BE2C (cell line): ENCODE measurements around the gene SLC16A9.

Source experiments
- DNase-seq: peaks from one replicate; pipeline ENCODE4 v3.0.0-alpha.2; 2020
- H3K27me3 ChIP-seq: fragments of 250-450 bp; sonication (Bioruptor Pico); 2 replicates; pipeline ENCODE4 v1.5.1; 2020; ENCODE audit warnings: mild to moderate bottlenecking
- H3K36me3 ChIP-seq: fragments of 250-450 bp; sonication (Bioruptor Pico); 2 replicates; pipeline ENCODE4 v1.5.1; 2020; ENCODE audit warnings: mild to moderate bottlenecking
- H3K4me1 ChIP-seq: fragments of 250-450 bp; sonication (Bioruptor Pico); 2 replicates; pipeline ENCODE4 v1.5.1; 2020
- H3K4me3 ChIP-seq: 2 replicates; pipeline ENCODE4 v1.5.1; 2011; ENCODE audit warnings: low read depth, low read length
- H3K9me3 ChIP-seq: fragments of 250-450 bp; sonication (Bioruptor Pico); 2 replicates; pipeline ENCODE4 v1.5.1; 2020
- CTCF ChIP-seq: IDR thresholded peaks from 2 replicates; pipeline ENCODE4 v1.5.1; 2012; ENCODE audit warnings: mild to moderate bottlenecking, low read depth, low read length

Gene SLC16A9

GRCh38 chr10:59695637-59696036 lies 14.0 kb downstream of the SLC16A9 start:
- TF ChIP-seq CTCF: no peak
- no peak for DNase-seq
- Histone ChIP-seq H3K4me3 (no peak overlapping the region), H3K4me1 (no peaks in the 10 kb centered on the region), H3K27me3 (no peaks in the 10 kb centered on the region), H3K36me3 (no peaks in the 10 kb centered on the region), H3K9me3 (no peaks in the 10 kb centered on the region)

- H3K4me3 ChIP-seq: no peak overlapping the region
- no peak for TF ChIP-seq CTCF
- H3K36me3 ChIP-seq: no peaks in the 10 kb centered on the region
- no peak for DNase-seq
- H3K4me1 ChIP-seq: no peaks in the 10 kb centered on the region
- H3K9me3 ChIP-seq: no peaks in the 10 kb centered on the region
- no peaks in the 10 kb centered on the region for H3K27me3 ChIP-seq
Observed at GRCh38 chr10:59694936-59695335, 14.7 kb downstream of the SLC16A9 start.

DNA sequence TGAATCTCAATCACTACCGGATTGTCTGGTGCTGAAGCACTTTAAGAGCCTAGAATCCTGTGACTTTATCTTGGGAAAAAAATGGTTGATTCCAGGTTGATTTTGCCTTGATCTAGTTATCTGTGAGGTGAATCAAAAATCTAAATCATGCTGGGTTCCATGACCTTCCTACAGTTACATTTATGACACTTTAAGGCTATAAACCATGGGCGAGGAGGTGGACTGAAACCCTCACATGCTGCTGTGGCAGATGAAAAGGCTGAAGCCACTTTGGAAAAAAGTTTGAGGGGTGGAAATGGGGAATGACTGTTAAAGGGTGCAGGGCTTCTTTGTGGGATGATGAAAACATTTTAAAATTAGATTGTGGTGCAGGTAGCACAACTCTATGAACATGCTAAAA lies 17.5 kb downstream of the SLC16A9 start:
- no peak for TF ChIP-seq CTCF
- DNase-seq: no peak

GRCh38 chr10:59688921-59689351 lies 20.7 kb downstream of the SLC16A9 start:
- Histone ChIP-seq H3K27me3 (no peaks in the 10 kb centered on the region), H3K9me3 (no peaks in the 10 kb centered on the region), H3K4me3 (no peak overlapping the region), H3K36me3 (no peaks in the 10 kb centered on the region), H3K4me1 (no peaks in the 10 kb centered on the region)
- no peak for DNase-seq
- TF ChIP-seq CTCF: no peak

More for the DNA sequence above, 17.5 kb downstream of the SLC16A9 start:
- H3K36me3 ChIP-seq: no peaks in the 10 kb centered on the region
- H3K4me1 ChIP-seq: no peaks in the 10 kb centered on the region
- no peak overlapping the region for H3K4me3 ChIP-seq
- H3K9me3 ChIP-seq: no peaks in the 10 kb centered on the region
- no peaks in the 10 kb centered on the region for H3K27me3 ChIP-seq

GRCh38 chr10:59687657-59688056 lies 22.0 kb downstream of the SLC16A9 start:
- no peak for DNase-seq
- no peaks in the 10 kb centered on the region for H3K27me3 ChIP-seq
- no peak for TF ChIP-seq CTCF
- H3K4me1 ChIP-seq: no peaks in the 10 kb centered on the region
- H3K36me3 ChIP-seq: no peaks in the 10 kb centered on the region
- no peak overlapping the region for H3K4me3 ChIP-seq
- H3K9me3 ChIP-seq: no peaks in the 10 kb centered on the region

DNA sequence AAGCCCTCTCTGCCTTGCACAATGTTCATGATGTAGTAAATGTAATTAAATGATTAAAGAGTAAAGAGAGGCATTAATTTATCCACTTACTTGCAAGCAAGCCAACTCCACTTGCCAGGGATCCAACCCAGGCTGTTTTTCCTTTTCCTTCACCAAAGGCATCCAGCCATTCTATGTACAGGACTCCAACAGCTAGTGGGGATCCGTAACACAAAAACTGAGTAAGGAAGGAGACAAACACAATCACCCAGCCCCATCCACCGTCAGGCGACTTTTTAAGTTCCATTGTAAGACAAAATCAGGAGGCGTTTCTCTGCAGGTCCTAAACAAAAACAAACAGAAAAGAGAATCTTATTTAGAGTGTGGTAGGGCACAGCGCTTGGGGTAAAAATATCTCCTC lies 25.6 kb downstream of the SLC16A9 start:
- TF ChIP-seq CTCF: no peak
- H3K36me3 ChIP-seq: no peaks in the 10 kb centered on the region
- H3K4me1 ChIP-seq: no peaks in the 10 kb centered on the region
- DNase-seq: no peak
- H3K4me3 ChIP-seq: no peak overlapping the region
- no peaks in the 10 kb centered on the region for H3K27me3 ChIP-seq
- no peaks in the 10 kb centered on the region for H3K9me3 ChIP-seq
